ENCODE data around the gene SRGAP2C.
A peak's percentile ranks its signal among the peaks of the same experiment; 100 is the strongest.
"Not testable (repeated sequence)": the region's sequence is repeated elsewhere in the genome, so short reads cannot be mapped to it uniquely, and the experiment has no call there.

The SRGAP2C gene

GRCh38 chr1:121279548-121279898 lies 94.7 kb downstream of the SRGAP2C start:
- not testable (repeated sequence) for DNase-seq (ENCODE audit: low spot score)

- DNase-seq (ENCODE audit: low spot score): not testable (repeated sequence)
Measured at GRCh38 chr1:121280699-121281317, 96.0 kb downstream of the SRGAP2C start.

- DNase-seq (ENCODE audit: low spot score): not testable (repeated sequence)
Measured at GRCh38 chr1:121281480-121281879, 96.7 kb downstream of the SRGAP2C start.

DNA sequence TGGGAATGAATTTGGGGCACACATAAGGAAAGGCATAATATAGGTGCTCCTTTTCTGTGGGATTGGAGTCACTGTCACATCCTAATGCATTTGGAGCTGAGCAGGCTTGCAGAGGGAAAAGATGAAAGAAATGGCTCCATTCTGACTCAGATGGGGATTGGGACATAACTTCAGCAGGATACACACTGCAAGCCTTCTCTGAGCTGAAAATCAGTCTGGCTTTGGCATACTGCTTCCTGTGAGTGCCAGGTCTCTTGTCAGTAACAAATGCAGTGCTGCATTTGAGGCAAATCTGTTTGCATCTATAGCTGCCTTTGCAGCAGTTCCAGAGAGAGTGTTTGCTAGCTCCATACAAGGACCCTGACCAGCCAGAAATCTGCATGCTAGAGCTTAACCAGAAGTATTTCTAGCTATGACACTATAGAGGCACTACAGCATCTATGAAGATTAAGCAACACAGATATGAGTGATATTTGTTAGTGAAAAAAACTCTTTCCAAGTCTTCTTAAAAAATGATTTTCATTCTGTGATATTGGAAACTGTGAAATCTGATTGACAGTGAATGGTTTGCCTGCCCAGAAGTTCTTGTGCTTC lies 98.9 kb downstream of the SRGAP2C start:
- DNase-seq (ENCODE audit: low spot score): peak; percentile 2

DNA sequence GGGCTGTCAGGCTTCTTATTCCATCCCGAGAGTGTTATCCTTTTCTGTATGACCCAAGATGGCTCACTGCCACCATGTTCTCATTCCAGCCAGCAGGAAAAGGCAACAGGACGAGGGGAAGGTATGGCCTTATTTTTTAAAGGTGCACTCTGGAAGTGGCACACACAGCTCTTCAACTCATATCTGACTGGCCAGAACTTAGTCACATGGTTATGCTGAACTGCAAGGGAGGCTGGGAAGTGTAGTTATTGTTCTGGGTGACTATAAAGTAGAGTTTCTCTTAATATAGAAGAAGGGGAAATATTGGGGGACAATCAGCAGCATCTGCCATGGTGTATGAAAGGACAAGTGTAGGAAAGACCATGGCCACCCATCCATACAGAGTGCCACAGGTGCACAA lies 107.8 kb downstream of the SRGAP2C start:
- not testable (repeated sequence) for DNase-seq (ENCODE audit: low spot score)

- not testable (repeated sequence) for DNase-seq (ENCODE audit: low spot score)
Measured at GRCh38 chr1:121293263-121294204, 108.8 kb downstream of the SRGAP2C start.

DNA sequence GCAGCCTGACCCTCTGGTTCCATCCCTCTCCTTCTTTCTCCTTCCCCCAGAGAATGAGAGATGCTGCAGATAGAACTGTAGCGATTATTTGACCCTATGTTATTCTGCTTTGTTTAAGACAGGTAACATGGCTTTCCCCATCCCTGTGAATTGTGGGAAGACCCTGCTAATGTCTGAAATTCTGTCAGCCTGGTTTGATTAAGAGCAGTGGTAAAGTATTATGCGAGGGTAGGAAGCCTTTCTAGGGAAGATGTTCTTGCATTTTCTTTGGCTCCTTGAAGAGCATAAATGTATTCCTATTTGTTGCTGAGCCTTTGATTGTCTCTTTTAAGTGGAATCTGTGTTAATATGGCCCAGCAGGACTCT lies 109.4 kb downstream of the SRGAP2C start:
- not testable (repeated sequence) for DNase-seq (ENCODE audit: low spot score)

DNA sequence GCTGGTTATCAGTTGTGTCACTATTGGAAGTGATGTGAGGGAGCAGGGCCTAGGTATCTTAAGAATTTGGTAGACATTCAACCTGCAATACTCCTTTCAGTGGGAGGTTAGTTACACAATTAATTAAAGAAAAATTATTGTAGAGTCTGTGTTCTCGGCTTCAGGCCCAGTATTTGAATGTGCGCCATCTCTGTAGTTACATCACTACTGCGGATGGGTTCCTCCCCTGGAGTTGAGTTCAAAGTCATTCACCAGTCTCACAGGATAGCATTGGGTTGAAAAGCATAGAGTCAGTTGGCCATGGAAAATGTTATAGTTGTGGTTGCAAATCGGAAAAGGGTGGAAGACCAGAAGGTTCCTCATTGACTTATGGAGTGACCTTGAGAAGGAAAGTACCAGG lies 111.8 kb downstream of the SRGAP2C start:
- not testable (repeated sequence) for DNase-seq (ENCODE audit: low spot score)

DNA sequence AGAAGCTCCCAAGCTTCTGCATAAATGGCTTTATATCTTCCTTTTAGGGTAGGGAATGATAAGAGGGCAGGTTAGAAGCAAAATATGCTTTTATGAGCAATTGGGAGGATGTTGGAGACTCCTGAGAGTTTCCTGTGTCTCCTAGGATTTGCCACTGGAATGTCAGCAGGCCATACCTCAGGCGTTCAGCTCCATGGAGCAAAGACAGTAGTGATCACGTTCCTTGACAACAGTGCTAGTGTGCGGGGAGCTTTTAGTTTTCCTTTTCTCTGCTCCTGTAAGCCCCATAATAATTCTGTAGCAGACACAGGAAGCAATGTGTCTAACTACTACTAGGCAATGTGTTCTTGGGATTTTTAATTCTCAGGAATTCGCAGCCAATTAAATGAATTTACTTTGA lies 113.8 kb downstream of the SRGAP2C start:
- not testable (repeated sequence) for DNase-seq (ENCODE audit: low spot score)

- DNase-seq (ENCODE audit: low spot score): not testable (repeated sequence)
Measured at GRCh38 chr1:121299514-121300149, 114.9 kb downstream of the SRGAP2C start.

GRCh38 chr1:121301876-121302275 lies 117.1 kb downstream of the SRGAP2C start:
- not testable (repeated sequence) for DNase-seq (ENCODE audit: low spot score)

- not testable (repeated sequence) for DNase-seq (ENCODE audit: low spot score)
Measured at GRCh38 chr1:121307759-121308158, 123.0 kb downstream of the SRGAP2C start.

DNA sequence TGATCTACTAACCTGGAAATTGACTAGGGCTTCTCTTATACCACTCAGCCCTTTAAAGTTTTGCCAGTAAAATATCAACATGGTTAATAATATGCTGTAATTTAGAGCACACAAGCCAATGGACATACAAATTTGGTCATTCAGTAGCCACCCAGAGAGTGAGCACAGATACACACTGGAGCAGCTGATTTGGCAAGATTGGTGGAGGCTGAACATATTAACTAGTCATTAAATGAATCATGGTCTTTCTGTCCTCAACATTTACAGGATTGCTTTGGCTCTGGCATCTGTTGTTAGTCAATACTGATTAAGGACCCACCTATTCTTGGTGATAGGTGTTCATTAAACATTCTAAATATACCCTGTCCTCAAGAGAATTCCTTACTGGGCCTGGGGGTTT lies 130.7 kb downstream of the SRGAP2C start:
- not testable (repeated sequence) for DNase-seq (ENCODE audit: low spot score)

DNA sequence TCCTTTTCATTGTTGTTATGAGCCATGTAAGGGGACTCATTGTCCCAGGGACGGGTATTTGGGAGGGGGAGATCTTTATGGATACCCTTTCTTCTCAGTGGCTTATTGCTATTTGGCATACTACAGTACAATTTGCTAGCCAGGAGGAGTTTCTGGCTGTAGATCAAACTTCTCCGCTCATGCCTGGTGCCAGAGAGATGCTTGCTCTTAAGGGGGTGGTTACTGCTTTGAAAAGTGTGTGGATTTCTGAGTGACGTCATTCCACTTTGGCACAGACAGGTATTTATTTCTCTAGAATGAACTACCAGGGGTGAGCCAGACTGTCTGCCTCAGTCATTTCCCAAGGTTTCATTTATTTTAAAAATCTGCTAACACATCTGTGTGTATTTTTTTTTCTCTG lies 131.3 kb downstream of the SRGAP2C start:
- not testable (repeated sequence) for DNase-seq (ENCODE audit: low spot score)

GRCh38 chr1:121317491-121318468 lies 133.0 kb downstream of the SRGAP2C start:
- DNase-seq (ENCODE audit: low spot score): not testable (repeated sequence)

DNA sequence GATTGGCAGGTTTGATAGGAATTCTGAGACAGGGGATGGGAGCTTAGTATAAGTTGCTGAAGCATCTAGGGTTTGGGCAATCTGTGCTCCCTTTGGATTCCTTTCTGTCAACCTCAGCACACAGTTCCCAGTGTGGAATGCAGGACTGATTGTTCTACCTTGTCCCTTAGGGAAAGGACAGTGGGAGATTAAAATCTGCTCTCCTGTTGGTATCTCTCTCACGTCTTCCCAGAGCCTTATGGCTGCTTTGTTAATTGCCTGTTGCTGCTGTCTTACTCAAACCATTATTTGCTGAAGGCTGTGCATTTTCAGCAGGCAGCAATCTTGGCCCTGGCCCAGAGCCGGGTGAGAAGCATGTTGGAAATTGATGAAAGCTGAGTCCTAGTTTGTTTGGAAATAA lies 133.9 kb downstream of the SRGAP2C start:
- DNase-seq (ENCODE audit: low spot score): not testable (repeated sequence)

GRCh38 chr1:121321660-121322059 lies 136.9 kb downstream of the SRGAP2C start:
- DNase-seq (ENCODE audit: low spot score): not testable (repeated sequence)

DNA sequence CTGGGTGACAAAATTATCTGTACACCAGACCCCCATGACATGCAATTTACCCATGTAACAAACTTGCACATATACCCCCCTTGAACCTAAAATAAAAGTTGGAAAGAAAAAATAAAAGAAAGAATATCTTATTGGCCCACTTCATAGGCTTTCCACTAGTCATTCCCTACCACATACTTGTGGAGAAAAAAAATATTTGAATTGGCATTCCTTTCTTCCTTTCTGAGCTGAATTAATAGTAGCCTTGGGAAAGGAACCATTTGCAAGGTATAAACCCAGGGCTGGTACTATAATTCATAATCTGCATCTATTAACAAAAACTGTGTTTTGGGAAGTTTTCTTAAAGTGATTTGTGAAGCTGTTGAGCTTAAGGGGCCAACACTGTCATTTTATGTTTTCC lies 140.0 kb downstream of the SRGAP2C start:
- DNase-seq (ENCODE audit: low spot score): not testable (repeated sequence)

- DNase-seq (ENCODE audit: low spot score): not testable (repeated sequence)
Measured at GRCh38 chr1:121332141-121332540, 147.4 kb downstream of the SRGAP2C start.

DNA sequence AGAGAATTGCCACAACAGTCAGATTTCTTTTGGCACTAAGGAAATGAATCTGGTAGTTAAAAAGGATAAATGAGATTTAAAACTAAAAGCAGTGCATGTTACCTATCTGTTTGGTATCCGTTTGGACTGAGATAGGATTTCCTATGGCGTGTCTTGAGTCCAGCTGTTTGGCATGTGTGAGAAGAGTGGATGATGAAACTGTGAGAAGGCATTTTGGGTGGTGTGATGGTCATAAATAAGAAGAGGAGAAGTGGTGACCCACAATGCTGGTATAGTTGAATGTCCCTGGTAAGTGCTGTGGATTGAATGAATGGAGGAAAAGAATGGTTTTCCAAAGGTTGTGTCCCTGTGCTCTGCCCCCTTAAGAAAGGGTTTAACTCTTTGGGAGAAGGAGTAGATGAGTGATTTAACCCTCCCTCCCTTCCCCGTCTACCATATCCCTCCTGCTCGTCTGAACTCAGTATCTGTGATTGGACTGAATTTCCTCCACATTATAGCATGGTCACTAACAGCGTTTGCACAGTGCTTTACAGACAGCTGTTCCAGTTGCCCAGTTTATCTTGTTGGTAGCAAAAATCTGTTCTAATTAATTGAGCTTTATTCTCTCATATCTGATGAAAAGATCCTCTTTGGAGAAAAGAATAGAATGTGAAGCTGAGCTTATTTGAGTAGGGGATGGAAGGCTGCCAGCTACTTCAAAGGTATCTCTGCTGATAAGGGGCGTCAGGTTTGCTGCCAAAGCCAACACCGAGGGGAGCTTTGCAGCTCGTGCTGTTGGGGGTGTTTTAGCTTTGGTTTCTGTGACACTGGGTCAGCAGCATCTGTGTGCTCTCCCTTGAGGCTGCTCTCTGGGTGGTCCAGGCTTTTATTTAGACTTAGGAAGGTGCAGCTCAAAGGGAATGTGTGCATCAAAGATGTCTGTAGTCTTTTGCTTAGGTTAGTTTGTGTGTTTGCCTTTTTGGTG lies 148.1 kb downstream of the SRGAP2C start:
- DNase-seq (ENCODE audit: low spot score): not testable (repeated sequence)

Data from Ammon's horn (tissue), 1 donor.